LNCaP clone FGC (cell line): Measurements from ENCODE around the gene TTBK2.
A peak's percentile ranks its signal among the peaks of the same experiment; 100 is the strongest.

Experiments
- DNase-seq: peaks from one replicate; pipeline ENCODE4 v3.0.0-alpha.2; 2011; ENCODE audit warnings: low read depth
- H3K4me3 ChIP-seq: 2 replicates; pipeline ENCODE4 v1.5.1; 2011; ENCODE audit warnings: mild to moderate bottlenecking, low read depth, low read length, control low read depth
- CTCF ChIP-seq: IDR thresholded peaks from 2 replicates; pipeline ENCODE4 v1.5.1; 2012; ENCODE audit warnings: mild to moderate bottlenecking; ENCODE audit not compliant: control insufficient read depth, insufficient read depth; ENCODE audit errors: extremely low read depth

The TTBK2 gene

DNA sequence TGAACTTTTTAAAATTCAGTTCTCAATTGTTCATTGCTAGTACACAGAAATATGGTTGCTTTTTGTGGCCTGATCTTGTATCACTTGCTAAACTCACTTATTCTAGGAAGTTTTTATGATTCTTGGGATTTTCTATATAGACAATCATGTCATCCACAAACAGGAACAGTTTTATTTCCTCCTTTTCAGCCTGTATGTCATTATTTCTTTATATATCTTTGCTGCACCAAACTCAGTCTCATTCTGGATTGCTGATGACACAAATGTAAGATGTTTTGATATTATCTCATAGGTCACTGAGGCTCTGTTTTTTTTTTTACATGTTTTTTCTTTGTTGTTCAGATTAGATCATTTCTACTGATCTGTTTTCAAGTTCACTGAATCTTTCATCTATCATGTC, 71.7 kb downstream of the TTBK2 start:
- H3K4me3 ChIP-seq, result no peak overlapping the region
- no peak for TF ChIP-seq CTCF
- DNase-seq, result no peak

DNA sequence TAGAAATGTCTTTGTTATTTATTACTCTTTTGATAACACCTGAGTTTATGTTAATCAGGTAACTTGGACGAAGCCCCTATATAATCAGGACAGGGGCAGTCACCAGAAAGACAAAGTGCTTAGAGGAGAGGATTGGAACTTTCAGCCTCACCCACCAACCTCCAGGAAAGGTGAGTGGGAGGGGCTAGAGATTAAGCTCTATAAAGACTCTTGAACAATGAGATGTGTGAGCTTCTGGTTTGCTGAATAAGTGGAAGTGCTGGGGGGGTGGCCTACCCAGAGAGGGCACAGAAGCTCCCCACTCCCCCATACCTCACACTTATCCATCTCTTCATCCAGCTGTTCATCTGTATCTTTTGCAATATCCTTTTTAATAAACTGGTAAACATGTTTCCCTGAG, 73.9 kb downstream of the TTBK2 start:
- H3K4me3 ChIP-seq, result no peak overlapping the region
- TF ChIP-seq CTCF, result no peak
- DNase-seq, result no peak

DNA sequence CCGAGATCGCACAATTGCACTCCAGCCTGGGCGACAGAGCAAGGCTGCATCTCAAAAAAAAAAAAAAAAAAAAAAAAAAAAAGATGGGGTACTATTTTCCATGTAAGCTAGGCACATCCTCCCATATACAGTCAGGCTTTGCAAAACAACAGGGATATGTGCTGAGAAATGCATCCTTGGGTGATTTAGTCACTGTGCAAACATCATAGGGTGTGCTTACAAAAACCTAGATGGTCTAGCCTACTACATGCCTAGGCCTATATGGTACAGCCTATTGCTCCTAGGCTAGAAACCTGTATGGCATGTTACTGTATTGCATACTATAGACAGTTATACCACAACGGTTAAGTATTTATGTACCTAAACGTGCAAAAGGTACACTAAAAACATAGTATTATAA, 75.0 kb downstream of the TTBK2 start:
- no peak overlapping the region for H3K4me3 ChIP-seq
- TF ChIP-seq CTCF, result no peak
- DNase-seq, result no peak

- no peak for DNase-seq
- H3K4me3 ChIP-seq, result no peak overlapping the region
- TF ChIP-seq CTCF, result no peak
Observed at GRCh38 chr15:42843699-42844098, 76.9 kb downstream of the TTBK2 start.

- no peak for DNase-seq
- H3K4me3 ChIP-seq, result no peak overlapping the region
- TF ChIP-seq CTCF, result no peak
Observed at GRCh38 chr15:42836251-42836650, 84.3 kb downstream of the TTBK2 start.

DNA sequence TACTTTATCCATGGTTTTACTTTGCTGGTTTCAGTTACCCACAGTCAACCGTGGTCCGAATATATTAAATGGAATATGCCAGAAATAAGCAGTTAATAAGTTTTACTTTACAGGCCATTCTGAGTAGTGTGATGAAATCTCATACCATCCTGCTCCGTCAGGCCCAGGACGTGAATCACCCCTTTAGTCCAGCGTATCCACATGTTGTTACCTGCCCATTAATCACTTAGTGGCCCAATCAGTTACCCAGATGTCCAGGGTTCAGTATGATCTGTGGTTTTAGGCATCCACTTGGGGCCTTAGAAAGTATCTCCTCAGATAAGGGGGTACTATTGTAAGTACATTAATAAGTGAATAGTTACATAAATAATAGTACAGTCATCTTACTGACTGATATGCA, 88.0 kb downstream of the TTBK2 start:
- DNase-seq, result no peak
- no peak overlapping the region for H3K4me3 ChIP-seq
- no peak for TF ChIP-seq CTCF

GRCh38 chr15:42826251-42826890, 94.2 kb downstream of the TTBK2 start:
- TF ChIP-seq CTCF, result no peak

More at GRCh38 chr15:42826251-42826890, 94.2 kb downstream of the TTBK2 start:
- H3K4me3 ChIP-seq, result no peak overlapping the region
- peak; percentile 95 for DNase-seq
